HepG2 (cell line): Measurements from ENCODE around the gene DPY19L3.

ENCODE experiments used
- EZH2 ChIP-seq: conservative IDR thresholded peaks from 2 replicates; pipeline ENCODE4 v1.6.1; 2012; ENCODE audit warnings: mild to moderate bottlenecking, low read depth, low read length, moderate library complexity
- MLLT10 ChIP-seq: sonication (generic); formaldehyde crosslinking; IDR thresholded peaks from 2 replicates; pipeline ENCODE4 v1.4.0; 2020; ENCODE audit warnings: missing genetic modification reagents
- POLR2AphosphoS5 ChIP-seq: IDR thresholded peaks from 2 replicates; pipeline ENCODE4 v1.6.1; 2012; ENCODE audit warnings: low read depth, low read length
- RAD51 ChIP-seq: fragments of 450-650 bp; IDR thresholded peaks from 2 replicates; pipeline ENCODE4 v1.6.1; 2016; ENCODE audit warnings: borderline replicate concordance
- U2AF2 ChIP-seq: fragments of 200-400 bp; formaldehyde crosslinking; IDR thresholded peaks from 2 replicates; pipeline ENCODE4 v1.6.1; 2017; ENCODE audit warnings: low read depth, mild to moderate bottlenecking, low read length
- TF ChIP-seq, protein P1 (sequence below): sonication (generic); formaldehyde crosslinking; IDR thresholded peaks from 2 replicates; pipeline ENCODE4 v1.5.0; 2020; ENCODE audit warnings: mild to moderate bottlenecking, missing genetic modification reagents, moderate library complexity

DNA sequence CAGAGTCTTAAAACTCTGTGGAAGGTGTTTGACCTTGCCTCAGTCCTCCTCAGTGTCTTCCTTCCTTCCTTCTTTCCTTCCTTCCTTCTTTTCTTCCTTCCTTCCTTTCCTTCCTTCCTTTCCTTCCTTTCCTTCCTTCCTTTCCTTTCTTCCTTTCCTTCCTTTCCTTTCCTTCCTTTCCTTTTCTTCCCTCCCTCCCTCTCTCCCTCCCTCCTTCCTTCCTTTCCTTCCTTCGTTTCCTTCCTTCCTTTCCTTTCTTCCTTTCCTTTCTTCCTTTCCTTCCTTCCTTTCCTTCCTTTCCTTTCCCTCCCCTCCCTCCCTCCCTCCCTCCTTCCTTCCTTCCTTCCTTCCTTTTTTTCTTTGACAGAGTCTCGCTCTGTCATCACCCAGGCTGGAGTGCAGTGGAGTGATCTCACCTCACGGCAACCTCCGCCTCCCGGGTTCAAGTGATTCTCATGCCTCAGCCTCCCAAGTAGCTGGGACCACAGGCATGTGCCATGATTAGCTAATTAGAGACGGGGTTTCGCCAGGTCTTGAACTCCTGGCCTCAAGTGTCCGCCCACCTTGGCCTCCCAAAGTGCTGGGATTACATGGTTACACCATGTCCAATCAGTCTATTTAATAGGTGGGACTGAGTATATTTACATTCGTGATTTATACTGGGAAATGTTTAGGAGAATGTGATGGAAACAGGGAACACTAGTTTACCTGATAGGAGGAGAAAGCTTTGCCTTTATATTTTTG lies 43.8 kb upstream of the DPY19L3 start:
- TF ChIP-seq MLLT10 (CRISPR knock-in tag) (no peak), EZH2 (no peak), U2AF2 (no peak), RAD51 (no peak), POLR2AphosphoS5 (no peak)
- TF ChIP-seq, protein P1, sequence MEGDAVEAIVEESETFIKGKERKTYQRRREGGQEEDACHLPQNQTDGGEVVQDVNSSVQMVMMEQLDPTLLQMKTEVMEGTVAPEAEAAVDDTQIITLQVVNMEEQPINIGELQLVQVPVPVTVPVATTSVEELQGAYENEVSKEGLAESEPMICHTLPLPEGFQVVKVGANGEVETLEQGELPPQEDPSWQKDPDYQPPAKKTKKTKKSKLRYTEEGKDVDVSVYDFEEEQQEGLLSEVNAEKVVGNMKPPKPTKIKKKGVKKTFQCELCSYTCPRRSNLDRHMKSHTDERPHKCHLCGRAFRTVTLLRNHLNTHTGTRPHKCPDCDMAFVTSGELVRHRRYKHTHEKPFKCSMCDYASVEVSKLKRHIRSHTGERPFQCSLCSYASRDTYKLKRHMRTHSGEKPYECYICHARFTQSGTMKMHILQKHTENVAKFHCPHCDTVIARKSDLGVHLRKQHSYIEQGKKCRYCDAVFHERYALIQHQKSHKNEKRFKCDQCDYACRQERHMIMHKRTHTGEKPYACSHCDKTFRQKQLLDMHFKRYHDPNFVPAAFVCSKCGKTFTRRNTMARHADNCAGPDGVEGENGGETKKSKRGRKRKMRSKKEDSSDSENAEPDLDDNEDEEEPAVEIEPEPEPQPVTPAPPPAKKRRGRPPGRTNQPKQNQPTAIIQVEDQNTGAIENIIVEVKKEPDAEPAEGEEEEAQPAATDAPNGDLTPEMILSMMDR (CRISPR knock-in tag) = no peak
